Effector memory CD8-positive, alpha-beta T cell (primary cell): ENCODE data around the gene NFATC2.
A peak's percentile ranks its signal among the peaks of the same experiment; 100 is the strongest.

Experiments
- ATAC-seq: fragments of 150-1000 bp; cut with Tn5 transposase; replicated peaks from 2 replicates; pipeline ENCODE4 v1.10.0; 2021; ENCODE audit warnings: mild to moderate bottlenecking, moderate library complexity
- DNase-seq, 3 experiments: peaks; one replicate each; pipeline ENCODE4 v3.0.0; 2021
- H3K27ac Mint-ChIP-seq, 2 donors: one replicate each; pipeline ENCODE4 v1.8.0; 2022; ENCODE audit warnings: mild to moderate bottlenecking in 2 of 2, mixed read lengths in 2 of 2, moderate library complexity in 2 of 2
- H3K27me3 Mint-ChIP-seq, 2 donors: one replicate each; pipeline ENCODE4 v1.8.0; 2022; ENCODE audit warnings: mixed read lengths in 2 of 2
- H3K36me3 Mint-ChIP-seq: one replicate; pipeline ENCODE4 v1.8.0; 2022; ENCODE audit warnings: mild to moderate bottlenecking, moderate library complexity, mixed read lengths; ENCODE audit not compliant: insufficient read depth
- H3K4me1 Mint-ChIP-seq, 2 donors: one replicate each; pipeline ENCODE4 v1.8.0; 2022; ENCODE audit warnings: low read depth in 2 of 2, mixed read lengths in 2 of 2
- H3K4me3 Mint-ChIP-seq, 2 donors: one replicate each; pipeline ENCODE4 v1.8.0; 2022; ENCODE audit warnings: mild to moderate bottlenecking in 2 of 2, mixed read lengths in 2 of 2, moderate library complexity in 2 of 2
- H3K9me3 Mint-ChIP-seq, 2 donors: one replicate each; pipeline ENCODE4 v1.8.0; 2022; ENCODE audit warnings: mixed read lengths in 2 of 2

The NFATC2 gene

GRCh38 chr20:51376111-51376510 lies 166.4 kb downstream of the NFATC2 start:
- H3K4me1 Mint-ChIP-seq: peaks cover 11 to 24% of the 10 kb centered on the region in 2 donors
- H3K9me3 Mint-ChIP-seq: no peaks in the 10 kb centered on the region
- no peaks in the 10 kb centered on the region for H3K27me3 Mint-ChIP-seq
- DNase-seq: no peak
- peak overlapping the region; percentile 44 to 64 for H3K27ac Mint-ChIP-seq
- no peak overlapping the region for H3K4me3 Mint-ChIP-seq
- H3K36me3 Mint-ChIP-seq: peaks cover 5% of the 10 kb centered on the region
- ATAC-seq: no peak

DNA sequence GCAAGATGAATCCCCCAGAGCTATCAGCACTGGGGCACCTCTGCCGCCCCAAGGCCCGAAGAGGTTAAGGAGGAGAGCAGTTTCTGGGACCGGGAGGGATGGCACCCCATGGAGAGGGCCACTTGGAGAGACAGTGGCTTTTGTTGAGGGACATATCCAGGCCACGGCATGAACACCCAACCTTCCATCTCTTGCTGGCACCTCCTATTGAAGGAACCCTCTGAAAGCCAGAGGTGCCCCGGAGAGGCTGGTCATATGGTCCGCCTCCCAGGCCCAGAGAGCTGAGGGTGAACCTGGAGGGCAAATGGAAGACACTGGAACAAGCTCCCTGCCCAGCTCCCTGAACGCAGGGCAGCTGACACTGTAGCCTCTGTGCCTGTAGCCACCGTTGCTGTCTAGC lies 167.0 kb downstream of the NFATC2 start:
- Mint-ChIP-seq H3K4me3 (no peak overlapping the region), H3K27ac (peak overlapping the region; percentile 44 to 64), H3K9me3 (no peaks in the 10 kb centered on the region), H3K27me3 (no peaks in the 10 kb centered on the region), H3K4me1 (peaks cover 11 to 19% of the 10 kb centered on the region in 2 donors), H3K36me3 (peaks cover 3% of the 10 kb centered on the region)
- DNase-seq (no peak), ATAC-seq (no peak)

- peaks cover 3% of the 10 kb centered on the region for H3K36me3 Mint-ChIP-seq
- H3K4me3 Mint-ChIP-seq: no peak overlapping the region
- H3K9me3 Mint-ChIP-seq: no peaks in the 10 kb centered on the region
- H3K27me3 Mint-ChIP-seq: no peaks in the 10 kb centered on the region
- H3K4me1 Mint-ChIP-seq: peaks cover 8 to 19% of the 10 kb centered on the region in 2 donors
- ATAC-seq (no peak), DNase-seq (no peak)
- H3K27ac Mint-ChIP-seq: peak overlapping the region; percentile 44 to 64
These were observed 167.6 kb downstream of the NFATC2 start for GRCh38 chr20:51374961-51375360.

GRCh38 chr20:51374456-51374830 lies 168.1 kb downstream of the NFATC2 start:
- no peak overlapping the region for H3K4me3 Mint-ChIP-seq
- H3K36me3 Mint-ChIP-seq: peaks cover 3% of the 10 kb centered on the region
- H3K27ac Mint-ChIP-seq: peak overlapping the region in 1 of 2 donors; percentile 44
- peaks cover 8 to 19% of the 10 kb centered on the region in 2 donors for H3K4me1 Mint-ChIP-seq
- H3K9me3 Mint-ChIP-seq: no peaks in the 10 kb centered on the region
- DNase-seq: no peak
- no peaks in the 10 kb centered on the region for H3K27me3 Mint-ChIP-seq
- ATAC-seq: no peak

GRCh38 chr20:51373713-51374455 lies 168.6 kb downstream of the NFATC2 start:
- Mint-ChIP-seq H3K36me3 (no peaks in the 10 kb centered on the region), H3K27ac (no peak overlapping the region), H3K4me1 (peaks cover 8 to 19% of the 10 kb centered on the region in 2 donors), H3K4me3 (no peak overlapping the region), H3K9me3 (no peaks in the 10 kb centered on the region), H3K27me3 (no peaks in the 10 kb centered on the region)
- no peak for ATAC-seq
- DNase-seq: no peak

DNA sequence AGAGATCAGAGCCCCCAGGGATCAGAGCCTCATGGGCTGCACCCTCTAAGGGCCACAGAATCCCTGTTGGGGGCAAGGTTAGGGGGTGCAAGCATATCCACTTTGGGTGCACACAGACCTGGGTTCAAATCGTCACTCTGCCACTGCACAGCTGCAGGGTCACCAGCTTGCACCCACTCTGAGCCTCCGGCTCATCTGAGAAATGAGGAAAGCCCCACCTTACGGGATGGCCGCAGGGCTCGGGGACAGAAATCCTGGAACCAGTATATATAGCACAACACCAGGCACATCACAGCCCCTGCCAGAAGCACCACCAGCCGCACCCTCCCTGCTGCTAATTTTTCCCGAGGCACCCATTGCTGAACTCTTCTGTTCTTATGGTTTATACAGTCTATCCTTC lies 169.6 kb downstream of the NFATC2 start:
- Mint-ChIP-seq H3K27ac (no peak overlapping the region), H3K9me3 (no peaks in the 10 kb centered on the region), H3K27me3 (no peaks in the 10 kb centered on the region), H3K4me3 (no peak overlapping the region), H3K36me3 (no peaks in the 10 kb centered on the region), H3K4me1 (peaks cover 8 to 15% of the 10 kb centered on the region in 2 donors)
- no peak for ATAC-seq
- DNase-seq: no peak

DNA sequence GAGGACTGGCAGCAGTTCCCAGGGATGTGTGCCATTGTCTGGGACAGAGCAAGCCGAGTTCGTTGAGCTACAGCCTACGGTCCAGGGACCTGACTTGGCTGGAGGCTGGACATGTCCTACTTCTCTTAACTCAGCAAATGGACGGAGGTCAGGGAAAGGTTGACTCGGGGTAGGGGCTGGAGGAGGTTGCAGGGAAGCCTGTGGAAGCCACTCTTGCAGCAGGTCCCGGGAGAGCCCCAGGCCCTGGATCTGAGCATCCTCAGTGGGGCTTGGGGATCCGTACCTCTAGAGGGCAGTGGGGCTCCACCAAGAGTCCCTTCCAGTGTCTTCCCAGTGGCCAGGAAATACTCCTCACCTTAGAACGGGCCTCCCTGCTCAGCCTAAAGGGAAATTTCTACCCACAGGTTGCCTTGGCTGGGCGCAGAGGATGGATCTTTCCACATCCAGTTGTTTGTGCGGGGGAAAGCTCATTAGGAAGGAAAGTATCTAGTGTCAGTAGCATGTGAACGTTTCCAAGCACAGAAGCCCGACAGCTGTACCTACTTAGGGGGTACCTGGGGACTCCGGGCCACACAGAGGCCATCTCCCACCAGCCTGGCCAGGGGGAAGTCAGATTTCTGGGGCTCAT lies 170.2 kb downstream of the NFATC2 start:
- DNase-seq (peak; percentile 30 to 56 (median 47)), ATAC-seq (peak; percentile 82)
- peaks cover 8 to 13% of the 10 kb centered on the region in 2 donors for H3K4me1 Mint-ChIP-seq
- no peak overlapping the region for H3K27ac Mint-ChIP-seq
- peaks cover 2% of the 10 kb centered on the region for H3K36me3 Mint-ChIP-seq
- H3K27me3 Mint-ChIP-seq: peaks cover 0 to under 1% of the 10 kb centered on the region in 2 donors
- H3K4me3 Mint-ChIP-seq: no peak overlapping the region
- H3K9me3 Mint-ChIP-seq: no peaks in the 10 kb centered on the region

- peaks cover 8 to 13% of the 10 kb centered on the region in 2 donors for H3K4me1 Mint-ChIP-seq
- DNase-seq (no peak), ATAC-seq (no peak)
- peak overlapping the region in 1 of 2 donors; percentile 35 for H3K27ac Mint-ChIP-seq
- no peak overlapping the region for H3K4me3 Mint-ChIP-seq
- peaks cover 6% of the 10 kb centered on the region for H3K36me3 Mint-ChIP-seq
- no peaks in the 10 kb centered on the region for H3K9me3 Mint-ChIP-seq
- H3K27me3 Mint-ChIP-seq: peaks cover 0 to 6% of the 10 kb centered on the region in 2 donors
These were observed 170.8 kb downstream of the NFATC2 start for GRCh38 chr20:51371720-51372119.

GRCh38 chr20:51369503-51369902 lies 173.0 kb downstream of the NFATC2 start:
- H3K4me1 Mint-ChIP-seq: peaks cover 4 to 10% of the 10 kb centered on the region in 2 donors
- H3K36me3 Mint-ChIP-seq: peaks cover 6% of the 10 kb centered on the region
- H3K27me3 Mint-ChIP-seq: peaks cover 0 to 8% of the 10 kb centered on the region in 2 donors
- no peak for ATAC-seq
- no peak overlapping the region for H3K27ac Mint-ChIP-seq
- DNase-seq: no peak
- no peak overlapping the region for H3K4me3 Mint-ChIP-seq
- H3K9me3 Mint-ChIP-seq: no peaks in the 10 kb centered on the region

GRCh38 chr20:51368461-51369211 lies 173.9 kb downstream of the NFATC2 start:
- H3K9me3 Mint-ChIP-seq: no peaks in the 10 kb centered on the region
- H3K4me3 Mint-ChIP-seq: no peak overlapping the region
- H3K27me3 Mint-ChIP-seq: peaks cover 0 to 8% of the 10 kb centered on the region in 2 donors
- ATAC-seq: no peak
- peaks cover 6% of the 10 kb centered on the region for H3K36me3 Mint-ChIP-seq
- H3K4me1 Mint-ChIP-seq: peaks cover 4 to 10% of the 10 kb centered on the region in 2 donors
- H3K27ac Mint-ChIP-seq: no peak overlapping the region
- DNase-seq: no peak

- DNase-seq (no peak), ATAC-seq (no peak)
- Mint-ChIP-seq H3K27ac (no peak overlapping the region), H3K4me3 (no peak overlapping the region), H3K27me3 (peaks cover 0 to 8% of the 10 kb centered on the region in 2 donors), H3K4me1 (no peaks in the 10 kb centered on the region), H3K9me3 (no peaks in the 10 kb centered on the region), H3K36me3 (peaks cover 6% of the 10 kb centered on the region)
These were observed 176.2 kb downstream of the NFATC2 start for GRCh38 chr20:51366155-51366886.

GRCh38 chr20:51365670-51366069 lies 176.8 kb downstream of the NFATC2 start:
- Mint-ChIP-seq H3K27ac (no peak overlapping the region), H3K4me3 (no peak overlapping the region), H3K9me3 (no peaks in the 10 kb centered on the region), H3K4me1 (no peaks in the 10 kb centered on the region), H3K36me3 (peaks cover 6% of the 10 kb centered on the region), H3K27me3 (peaks cover 0 to 8% of the 10 kb centered on the region in 2 donors)
- ATAC-seq: no peak
- no peak for DNase-seq

- H3K9me3 Mint-ChIP-seq: no peaks in the 10 kb centered on the region
- no peak overlapping the region for H3K27ac Mint-ChIP-seq
- ATAC-seq (no peak), DNase-seq (no peak)
- H3K4me3 Mint-ChIP-seq: no peak overlapping the region
- peaks cover 0 to 8% of the 10 kb centered on the region in 2 donors for H3K27me3 Mint-ChIP-seq
- H3K4me1 Mint-ChIP-seq: peaks cover 0 to 3% of the 10 kb centered on the region in 2 donors
- H3K36me3 Mint-ChIP-seq: peaks cover 6% of the 10 kb centered on the region
These were observed 178.7 kb downstream of the NFATC2 start for GRCh38 chr20:51363813-51364212.
